HCT116 (cell line): ENCODE data around the gene PLEKHG5. TPM values are rescaled to one million over a fixed set of nuclear protein-coding genes. Genes with fewer than 3 reads are reported as not detected.
A peak's percentile ranks its signal among the peaks of the same experiment; 100 is the strongest.
"Not testable (repeated sequence)": the region's sequence is repeated elsewhere in the genome, so short reads cannot be mapped to it uniquely, and the experiment has no call there.

ENCODE experiments used
- ATAC-seq: fragments of 200-7000 bp; cut with Tn5 transposase; 2 replicates; pipeline ENCODE4 v1.9.1; 2020; ENCODE audit warnings: mild to moderate bottlenecking, moderate library complexity
- BruUV-seq: library from RNA; stranded (reverse); fragments of 400-500 nt; replicated peaks from 2 replicates; lab custom pipeline; 2021; lab: Mats Ljungman, UMichigan
- CTCF ChIA-PET: fragments of 300-600 bp; sonication (Branson Sonifier 250); formaldehyde crosslinking; loops from one replicate; lab custom pipeline; 2021; ENCODE audit warnings: antibody characterized with exemption; lab: Charles Lee
- POLR2A ChIA-PET: fragments of 300-600, 350-600 bp; sonication (Branson Sonifier 250); formaldehyde crosslinking; loops from one replicate; lab custom pipeline; 2021; ENCODE audit warnings: antibody characterized with exemption; lab: Charles Lee
- RAD21 ChIA-PET, 2 experiments: fragments of 300-600 bp; sonication (Branson Sonifier 250); formaldehyde crosslinking; loops; one replicate each; lab custom pipeline; 2023; ENCODE audit warnings: low total read pairs in 2 of 2; ENCODE audit not compliant: uncharacterized antibody in 2 of 2, unreplicated experiment in 2 of 2, low non-redundant PET in 1 of 2; lab: Charles Lee
- DNase-seq: peaks from one replicate; pipeline ENCODE4 v3.0.0-alpha.2; 2010; ENCODE audit warnings: low read depth, low spot score
- H2AFZ ChIP-seq: fragments of 200-600 bp; shearing (Covaris generic), sonication (generic); 2 replicates; pipeline ENCODE4 v1.6.1; 2017; ENCODE audit warnings: low read depth, mixed run types, mixed read lengths, antibody characterized with exemption, low read length; ENCODE audit not compliant: poor library complexity, severe bottlenecking
- H3K27ac ChIP-seq: 2 replicates; pipeline ENCODE4 v1.5.1; 2012; ENCODE audit warnings: low read depth, low read length
- H3K27me3 ChIP-seq: fragments of 200-600 bp; sonication (generic); 2 replicates; pipeline ENCODE4 v1.6.1; 2016; ENCODE audit warnings: mixed run types, low read length, mixed read lengths; ENCODE audit not compliant: insufficient read depth
- H3K36me3 ChIP-seq, 2 experiments: fragments of 200-500 bp in 1 of 2; fragments of 200-600 bp in 1 of 2; sonication (Bioruptor generic) in 1 of 2; sonication (generic) in 1 of 2; 2 replicates each; pipeline versions ENCODE4 v1.5.1 to v1.6.1; 2014 to 2016; ENCODE audit warnings: low read length in 2 of 2, inconsistent platforms in 1 of 2, mixed read lengths in 1 of 2, mixed run types in 1 of 2; ENCODE audit not compliant: insufficient read depth in 2 of 2, control insufficient read depth in 1 of 2
- H3K4me1 ChIP-seq, 2 experiments: fragments of 200-600 bp in 1 of 2; sonication (generic) in 1 of 2; 2 replicates each; pipeline versions ENCODE4 v1.5.1 to v1.6.1; 2012 to 2017; ENCODE audit warnings: low read length in 2 of 2, inconsistent platforms in 1 of 2, mild to moderate bottlenecking in 1 of 2, mixed read lengths in 1 of 2, mixed run types in 1 of 2, moderate library complexity in 1 of 2; ENCODE audit not compliant: insufficient read depth in 2 of 2, control insufficient read depth in 1 of 2
- H3K4me2 ChIP-seq: fragments of 200-600 bp; sonication (generic); 2 replicates; pipeline ENCODE4 v1.6.1; 2017; ENCODE audit warnings: mixed run types, low read length, mixed read lengths
- H3K4me3 ChIP-seq, 2 experiments: fragments of 200-600 bp in 1 of 2; sonication (generic) in 1 of 2; replicated peaks in 1 of 2; 2 replicates each; pipeline ENCODE4 v1.5.1; 2011 to 2016; ENCODE audit warnings: low read length in 2 of 2, control low read depth in 1 of 2, low read depth in 1 of 2, mild to moderate bottlenecking in 1 of 2, mixed read lengths in 1 of 2, mixed run types in 1 of 2
- H3K79me2 ChIP-seq: fragments of 200-600 bp; sonication (generic); 2 replicates; pipeline ENCODE4 v1.6.1; 2017; ENCODE audit warnings: mild to moderate bottlenecking, mixed run types, low read length, moderate library complexity, mixed read lengths; ENCODE audit not compliant: insufficient read depth
- H3K9ac ChIP-seq: fragments of 200-600 bp; sonication (generic); 2 replicates; pipeline ENCODE4 v1.6.1; 2016; ENCODE audit warnings: low read length, mixed read lengths
- H3K9me2 ChIP-seq: fragments of 200-600 bp; sonication (generic), shearing (Covaris generic); 2 replicates; pipeline ENCODE4 v1.6.1; 2017; ENCODE audit warnings: mixed run types, mild to moderate bottlenecking, moderate library complexity; ENCODE audit not compliant: insufficient read depth
- H3K9me3 ChIP-seq, 2 experiments: fragments of 200-500 bp in 1 of 2; fragments of 200-600 bp in 1 of 2; sonication (Bioruptor generic) in 1 of 2; sonication (generic) in 1 of 2; 2 replicates each; pipeline ENCODE4 v1.6.1; 2014 to 2017; ENCODE audit warnings: low read length in 2 of 2, mixed read lengths in 2 of 2, inconsistent platforms in 1 of 2, low read depth in 1 of 2, mild to moderate bottlenecking in 1 of 2, mixed run types in 1 of 2, moderate library complexity in 1 of 2; ENCODE audit not compliant: control insufficient read depth in 1 of 2, insufficient read depth in 1 of 2
- H4K20me1 ChIP-seq: fragments of 200-600 bp; sonication (generic), shearing (Covaris generic); 2 replicates; pipeline ENCODE4 v1.6.1; 2017; ENCODE audit warnings: mixed run types, mild to moderate bottlenecking, moderate library complexity; ENCODE audit not compliant: insufficient read depth
- CBX3 ChIP-seq: IDR thresholded peaks from 2 replicates; pipeline ENCODE4 v1.6.1; 2012; ENCODE audit warnings: low read depth
- EGR1 ChIP-seq: IDR thresholded peaks from 2 replicates; pipeline ENCODE4 v1.6.1; 2012; ENCODE audit warnings: low read depth
- POLR2A ChIP-seq: IDR thresholded peaks from 2 replicates; pipeline ENCODE4 v1.7.0; 2011; ENCODE audit warnings: borderline replicate concordance; ENCODE audit not compliant: insufficient read depth, insufficient read length; ENCODE audit errors: extremely low read depth
- RAD21 ChIP-seq: IDR thresholded peaks from 2 replicates; pipeline ENCODE4 v1.6.1; 2012; ENCODE audit warnings: low read depth, mild to moderate bottlenecking
- TCF7L2 ChIP-seq: IDR thresholded peaks from 2 replicates; pipeline ENCODE4 v1.7.0; 2011; ENCODE audit warnings: borderline replicate concordance, inconsistent platforms; ENCODE audit not compliant: insufficient read depth, insufficient read length; ENCODE audit errors: extremely low read depth
- ZBTB33 ChIP-seq: IDR thresholded peaks from 2 replicates; pipeline ENCODE4 v1.6.1; 2011; ENCODE audit warnings: mild to moderate bottlenecking, low read length, moderate library complexity; ENCODE audit not compliant: insufficient replicate concordance; ENCODE audit errors: extremely low read depth
- ZFX ChIP-seq: fragments of 450-650 bp; IDR thresholded peaks from 2 replicates; pipeline ENCODE4 v1.6.1; 2017
- intact Hi-C: fragments of 100-400 bp; cut with micrococcal nuclease; formaldehyde crosslinking; loops from 2 replicates; pipeline ENCODE4 v1.10.0; 2022
- total RNA-seq: library from RNA; stranded (reverse); gene quantifications from one replicate; pipeline ENCODE4 v1.2.1, GENCODE V29; 2021; ENCODE audit not compliant: unreplicated experiment
- TF ChIP-seq, protein P1 (sequence below): IDR thresholded peaks from 2 replicates; pipeline ENCODE4 v1.6.1; 2012

PLEKHG5 gene
- total RNA-seq, 1 experiment from 2014 or later = 33.0 TPM

DNA sequence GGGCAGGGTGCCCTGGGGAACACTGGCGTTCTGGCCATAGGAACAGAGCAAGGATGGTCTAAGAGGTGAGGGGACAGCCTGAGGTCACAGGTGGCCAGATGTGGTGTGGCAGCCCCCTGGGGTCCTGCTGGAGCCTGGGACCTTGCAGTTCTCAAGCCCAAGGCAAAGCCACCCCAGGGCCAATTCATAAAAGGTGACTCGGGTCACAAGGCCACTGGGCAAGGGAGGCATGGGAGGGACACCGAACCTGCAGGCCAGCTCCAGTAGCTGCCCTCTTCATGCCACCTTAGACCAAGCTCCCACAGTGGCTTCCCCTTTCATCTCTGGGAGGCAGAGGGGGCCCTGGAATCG, 44.8 kb downstream of the PLEKHG5 start:
- CTCF ChIA-PET = interaction anchor here (1.1 to 1.7 kb wide), 2 partner anchors 23 to 78 kb away, joined by 3 to 4 read pairs; no protein-coding TSS in a partner anchor
- POLR2A ChIA-PET = no interaction called here
- ATAC-seq (no peak), DNase-seq (no peak)
- H3K36me3 ChIP-seq = no peaks in the 10 kb centered on the region
- peak overlapping the region; percentile 98 for H3K27ac ChIP-seq
- BruUV-seq = no TSS peak
- intact Hi-C loops = loop anchor here (10.0 kb wide), 1 partner anchor 768 kb away; no protein-coding TSS in a partner anchor
- H3K4me3 ChIP-seq = peak overlapping the region; percentile 59 to 69
- H3K79me2 ChIP-seq = no peaks in the 10 kb centered on the region
- H3K9me2 ChIP-seq = no peaks in the 10 kb centered on the region
- RAD21 ChIA-PET = no interaction called here
- no peaks in the 10 kb centered on the region for H4K20me1 ChIP-seq
- no peaks in the 10 kb centered on the region for H3K27me3 ChIP-seq
- peak overlapping the region; percentile 95 for H3K4me2 ChIP-seq
- TF ChIP-seq ZBTB33 = no peak
- TF ChIP-seq POLR2A = no peak
- TF ChIP-seq, protein P1, sequence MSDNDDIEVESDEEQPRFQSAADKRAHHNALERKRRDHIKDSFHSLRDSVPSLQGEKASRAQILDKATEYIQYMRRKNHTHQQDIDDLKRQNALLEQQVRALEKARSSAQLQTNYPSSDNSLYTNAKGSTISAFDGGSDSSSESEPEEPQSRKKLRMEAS = no peak
- no peak for TF ChIP-seq EGR1
- no peak for TF ChIP-seq ZFX
- TF ChIP-seq CBX3 = no peak
- no peak for TF ChIP-seq RAD21
- TF ChIP-seq TCF7L2 = no peak
- no peak overlapping the region for H2AFZ ChIP-seq
- peak overlapping the region; percentile 76 for H3K9ac ChIP-seq
- H3K4me1 ChIP-seq = peaks cover 16 to 57% of the 10 kb centered on the region in 2 experiments
- no peaks in the 10 kb centered on the region for H3K9me3 ChIP-seq

- H3K4me3 ChIP-seq, RAD21 ChIA-PET, H3K79me2 ChIP-seq, H3K9me3 ChIP-seq, H3K9me2 ChIP-seq, H4K20me1 ChIP-seq, BruUV-seq, H3K27me3 ChIP-seq, H3K9ac ChIP-seq, DNase-seq, H3K36me3 ChIP-seq, H3K4me2 ChIP-seq, H2AFZ ChIP-seq, ATAC-seq: not testable (repeated sequence)
- Histone ChIP-seq H3K27ac (peak overlapping the region; percentile 23; the same call in 1 of the 2 replicates), H3K4me1 (peaks cover 16 to 57% of the 10 kb centered on the region in 2 experiments)
- intact Hi-C loops = loop anchor here (10.0 kb wide), 1 partner anchor 769 kb away; no protein-coding TSS in a partner anchor
- CTCF ChIA-PET = interaction anchor here (1.1 to 1.7 kb wide), 2 partner anchors 23 to 79 kb away, joined by 3 to 4 read pairs; no protein-coding TSS in a partner anchor
- POLR2A ChIA-PET = interaction anchor here (0.6 to 1.3 kb wide), 2 partner anchors 14 to 26 kb away, joined by 3 to 4 read pairs; partner anchors contain the start of gene HES2
These were observed 45.5 kb downstream of the PLEKHG5 start for GRCh38 chr1:6445929-6446328.
